IPS-NIHi11 (cell line): ENCODE results near the gene KDF1.
A peak's percentile ranks its signal among the peaks of the same experiment; 100 is the strongest.

ENCODE experiments used
- DNase-seq: peaks from one replicate; pipeline ENCODE4 v3.0.0; 2012; ENCODE audit warnings: mixed read lengths, low spot score

The KDF1 gene, protein sequence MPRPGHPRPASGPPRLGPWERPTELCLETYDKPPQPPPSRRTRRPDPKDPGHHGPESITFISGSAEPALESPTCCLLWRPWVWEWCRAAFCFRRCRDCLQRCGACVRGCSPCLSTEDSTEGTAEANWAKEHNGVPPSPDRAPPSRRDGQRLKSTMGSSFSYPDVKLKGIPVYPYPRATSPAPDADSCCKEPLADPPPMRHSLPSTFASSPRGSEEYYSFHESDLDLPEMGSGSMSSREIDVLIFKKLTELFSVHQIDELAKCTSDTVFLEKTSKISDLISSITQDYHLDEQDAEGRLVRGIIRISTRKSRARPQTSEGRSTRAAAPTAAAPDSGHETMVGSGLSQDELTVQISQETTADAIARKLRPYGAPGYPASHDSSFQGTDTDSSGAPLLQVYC

DNA sequence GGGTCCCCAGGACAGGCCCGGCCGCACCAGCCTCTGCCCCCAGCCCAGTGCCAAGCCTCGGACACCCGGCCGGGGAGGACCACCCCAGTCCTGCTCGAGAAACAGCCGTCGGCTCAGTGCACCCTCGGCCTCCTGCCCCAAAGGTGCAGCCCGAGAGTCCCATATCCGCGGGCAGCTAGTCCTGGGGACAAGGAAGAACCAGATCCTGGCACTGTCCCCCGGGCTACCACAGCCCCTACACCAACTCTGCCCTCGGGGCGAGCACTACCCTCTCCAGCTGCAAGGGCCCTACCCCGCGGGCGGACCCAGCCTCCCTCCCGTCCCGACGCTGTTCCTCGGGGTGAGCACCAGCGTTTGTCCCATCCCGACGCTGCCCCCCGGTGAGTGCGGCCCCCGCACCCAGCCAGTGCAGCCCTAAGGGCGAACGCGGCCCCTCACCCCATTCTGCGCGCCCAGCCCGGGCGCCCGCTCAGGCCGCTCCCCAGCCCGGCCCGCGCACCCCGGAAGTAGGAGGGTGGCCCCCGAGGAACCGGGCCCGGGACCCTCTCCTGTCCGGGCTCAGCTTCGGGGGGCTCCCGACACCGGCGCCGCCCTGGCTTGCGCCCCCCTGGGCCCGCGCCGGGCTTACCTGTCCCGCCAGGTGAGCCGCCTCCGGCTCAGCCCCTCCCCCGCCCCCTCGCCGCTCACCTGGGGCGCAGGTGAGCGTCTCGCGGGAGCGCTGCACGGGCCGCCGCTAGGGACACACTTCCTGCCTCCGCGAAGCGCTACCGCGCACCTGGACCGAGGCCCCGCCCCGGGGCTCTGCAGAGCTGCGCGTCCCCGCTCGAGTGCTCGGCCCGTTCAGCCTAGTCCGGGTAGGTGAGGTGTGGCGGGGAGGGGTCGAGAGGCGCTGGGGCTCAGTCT is at the start of gene KDF1:
TSS of gene KDF1 (minus strand) at position 747 of the 903 bp plus-strand sequence. CDS start 8,088 bp downstream, outside the sequence.
- peak; percentile 95 for DNase-seq

GRCh38 chr1:27009601-27010197 is 49.4 kb upstream of the KDF1 start:
- DNase-seq: no peak

GRCh38 chr1:27007909-27008582 is 47.8 kb upstream of the KDF1 start:
- peak; percentile 50 for DNase-seq

DNA sequence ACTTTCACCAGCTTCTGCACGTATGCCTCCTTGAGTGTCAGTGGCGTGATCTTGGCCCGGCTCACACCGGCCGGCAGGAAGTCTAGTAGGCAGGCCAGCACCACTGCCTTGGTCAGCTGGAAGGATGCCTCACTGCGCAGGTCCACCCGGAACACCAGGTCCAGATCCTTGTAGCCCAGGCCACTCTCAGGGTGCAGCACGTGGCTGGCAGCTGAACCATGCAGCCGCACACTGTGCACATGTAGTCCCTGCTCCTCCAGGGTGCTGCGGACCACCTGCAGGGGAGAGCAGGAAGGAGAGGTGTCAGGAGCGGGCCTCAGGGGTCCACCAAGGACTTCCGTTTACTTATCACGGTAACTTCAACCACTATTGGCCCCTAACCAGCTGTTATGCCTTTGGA is 46.4 kb upstream of the KDF1 start:
- no peak for DNase-seq

DNA sequence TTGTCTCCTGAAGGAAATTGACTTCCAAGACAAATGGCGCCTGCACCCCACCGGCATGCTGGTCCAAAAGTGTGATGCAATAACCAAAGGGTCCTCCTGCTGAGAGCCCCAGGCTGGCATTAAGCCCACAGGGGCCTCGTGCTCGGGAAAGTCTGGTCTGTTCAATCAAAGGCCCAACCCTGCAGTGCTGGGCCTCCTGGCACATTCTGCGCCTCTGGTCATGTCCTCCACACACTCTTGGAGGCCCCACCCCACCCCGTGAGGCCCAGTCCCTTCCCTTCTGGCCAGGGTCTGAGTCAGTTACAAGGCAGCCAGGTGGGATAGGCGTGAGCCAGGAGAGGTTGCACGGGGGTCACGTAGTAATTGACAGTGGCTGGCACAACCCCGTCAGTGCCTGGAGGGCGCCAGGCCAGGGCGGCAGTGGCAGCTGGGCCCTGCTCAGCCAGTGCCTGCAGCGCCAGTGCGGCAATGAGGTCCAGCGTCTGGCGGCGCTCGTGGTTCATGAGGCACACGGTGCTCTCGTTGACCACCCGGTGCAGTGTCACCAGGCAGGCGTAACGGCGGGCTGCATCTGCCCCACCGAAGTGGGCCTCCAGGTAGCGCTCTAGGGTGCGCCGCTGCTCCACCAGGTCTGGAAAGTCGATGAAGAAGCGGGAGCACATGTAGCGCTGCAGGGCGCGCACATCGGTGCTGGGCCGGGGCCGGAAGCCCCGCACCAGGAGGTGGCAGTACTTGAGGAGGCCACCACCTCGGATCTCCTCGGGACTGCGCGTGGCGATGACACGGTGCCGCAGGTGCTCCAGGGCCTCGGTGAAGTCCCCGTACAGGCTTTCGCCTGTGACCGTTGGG is 45.6 kb upstream of the KDF1 start:
- no peak for DNase-seq

- DNase-seq: no peak
Measured at GRCh38 chr1:27005166-27005530, 44.9 kb upstream of the KDF1 start.

DNA sequence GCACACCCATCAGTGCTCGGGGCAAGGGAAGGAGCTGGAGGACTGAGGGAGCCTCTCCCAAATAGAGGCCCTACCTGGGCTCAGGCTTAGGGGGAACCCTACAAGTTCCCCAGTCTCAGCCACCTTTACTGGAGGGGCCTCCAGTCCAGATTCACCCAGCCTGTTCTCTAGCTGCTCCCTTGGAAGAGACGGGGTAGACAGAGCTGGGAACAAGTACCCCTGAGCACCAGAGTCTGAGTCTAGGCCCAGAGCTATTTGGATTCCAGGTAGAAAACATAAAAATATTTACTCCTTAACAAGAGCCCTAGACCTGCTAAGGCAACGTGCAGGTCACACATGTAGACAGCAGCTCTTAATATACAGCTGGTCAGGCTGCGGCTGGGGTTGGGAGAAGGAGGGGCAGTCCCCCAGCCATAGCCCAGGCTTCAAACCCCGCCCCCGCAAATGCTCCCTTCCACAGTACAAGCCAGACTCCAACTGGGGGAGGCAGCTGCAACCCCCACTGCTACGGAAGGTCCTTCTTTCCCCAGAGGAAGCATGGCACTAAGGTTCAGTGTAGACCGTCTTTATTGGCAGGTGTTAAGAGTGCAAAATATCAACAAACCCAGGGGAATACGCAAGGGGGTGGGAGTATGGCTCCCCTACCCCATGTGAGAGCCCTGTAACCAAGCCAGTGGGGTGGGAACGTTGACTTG is 44.4 kb upstream of the KDF1 start:
- no peak for DNase-seq

DNA sequence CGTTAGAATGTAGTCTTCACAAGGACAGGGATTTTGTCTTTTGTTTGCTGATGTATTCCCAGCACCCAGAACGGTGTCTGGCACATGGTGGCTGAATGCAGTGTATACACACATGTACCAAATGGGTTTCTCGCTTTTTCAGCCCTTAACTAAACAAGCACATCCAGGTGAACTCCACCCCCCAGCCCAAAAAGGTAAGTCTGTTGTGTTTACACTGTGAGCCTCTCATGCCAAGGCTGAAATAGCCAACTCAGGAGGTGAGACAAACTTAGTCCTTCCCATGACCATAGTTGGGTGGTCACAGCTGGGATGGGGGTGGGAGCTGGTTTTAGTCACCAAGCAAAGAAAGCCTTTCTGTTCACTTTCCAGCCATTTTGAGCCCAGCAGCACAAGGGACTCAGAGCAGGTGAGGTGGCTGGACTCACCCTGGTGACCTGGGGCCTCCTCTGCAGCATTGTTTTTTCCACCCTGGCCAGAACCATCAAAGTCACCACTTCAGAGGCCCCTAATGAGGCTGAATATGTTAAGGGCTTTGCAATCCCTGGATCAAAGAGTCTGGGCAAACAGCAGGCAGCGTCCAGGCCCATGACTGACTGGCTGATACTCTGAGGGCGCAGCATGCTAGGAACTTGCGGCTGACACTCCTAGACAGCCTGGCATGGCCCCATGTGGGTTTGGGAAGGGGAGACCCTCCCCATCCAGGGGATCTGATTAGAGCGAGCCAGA is 43.6 kb upstream of the KDF1 start:
- DNase-seq: no peak

DNA sequence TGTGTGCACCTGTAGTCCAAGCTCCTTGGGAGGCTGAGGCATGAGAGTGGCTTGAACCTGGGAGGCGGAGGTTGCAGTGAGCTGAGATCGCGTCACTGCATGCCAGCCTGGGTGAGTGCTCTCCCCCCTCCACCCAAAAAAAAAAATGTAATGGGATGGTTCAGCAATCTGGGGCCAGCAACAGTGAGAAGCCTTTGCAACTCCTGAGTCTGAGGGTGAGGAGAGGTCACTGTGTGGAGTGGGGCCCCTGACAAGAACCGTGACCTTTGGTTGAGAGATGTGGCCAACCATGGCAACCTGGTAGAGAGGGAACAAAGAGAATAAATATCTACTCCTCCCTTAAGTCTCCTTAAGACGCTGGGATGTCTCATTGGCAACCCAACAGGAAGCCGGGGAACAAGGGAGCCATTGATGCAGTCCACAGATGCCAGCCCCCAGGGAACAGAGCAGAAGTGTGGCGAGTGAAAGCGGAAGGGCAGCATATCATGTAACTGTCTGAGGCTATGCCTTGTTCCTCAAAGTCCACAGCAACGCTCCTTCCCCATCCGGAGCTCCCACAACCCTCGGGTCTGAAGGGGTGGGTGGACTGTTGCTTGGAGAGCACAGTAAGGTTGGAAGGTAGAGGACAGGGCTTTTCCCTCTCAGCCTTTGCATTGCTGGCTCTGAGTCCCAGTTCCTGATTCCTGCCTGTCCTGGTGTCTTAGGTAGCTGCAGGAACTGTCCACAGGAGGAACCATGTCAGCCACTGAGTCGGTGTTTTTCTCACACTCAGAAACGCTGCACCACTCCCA is 41.5 kb upstream of the KDF1 start:
- no peak for DNase-seq

DNA sequence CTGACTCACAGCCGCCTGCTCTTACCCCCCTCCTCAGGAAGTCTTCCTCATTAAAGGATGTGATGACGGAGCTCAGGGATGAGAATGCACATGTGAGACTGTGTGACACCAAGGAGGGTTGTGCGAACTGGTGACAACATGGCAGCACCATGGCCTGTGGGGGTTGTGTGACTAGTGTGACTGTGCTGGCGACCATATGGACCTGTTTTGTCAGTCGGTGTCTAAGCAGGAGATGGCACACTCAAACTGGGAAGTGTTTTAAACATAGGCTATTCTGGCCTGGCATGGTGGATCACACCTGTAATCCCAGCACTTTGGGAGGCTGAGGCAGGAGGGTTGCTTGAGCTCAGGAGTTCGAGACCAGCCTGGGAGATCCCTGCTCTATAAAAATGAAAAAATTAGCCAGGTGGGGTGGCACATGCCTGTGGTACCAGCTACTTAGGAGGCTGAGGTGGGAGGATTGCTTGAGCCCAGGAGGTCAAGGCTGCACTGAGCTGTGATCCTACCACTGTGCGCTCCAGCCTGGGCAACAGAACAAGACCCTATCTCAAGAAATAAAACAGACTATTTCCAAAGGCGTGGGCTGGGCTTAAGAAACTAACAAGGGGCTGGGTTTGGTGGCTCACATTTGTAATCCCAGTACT is 40.7 kb upstream of the KDF1 start:
- no peak for DNase-seq

GRCh38 chr1:27000090-27000816 is 40.0 kb upstream of the KDF1 start:
- DNase-seq: no peak

DNA sequence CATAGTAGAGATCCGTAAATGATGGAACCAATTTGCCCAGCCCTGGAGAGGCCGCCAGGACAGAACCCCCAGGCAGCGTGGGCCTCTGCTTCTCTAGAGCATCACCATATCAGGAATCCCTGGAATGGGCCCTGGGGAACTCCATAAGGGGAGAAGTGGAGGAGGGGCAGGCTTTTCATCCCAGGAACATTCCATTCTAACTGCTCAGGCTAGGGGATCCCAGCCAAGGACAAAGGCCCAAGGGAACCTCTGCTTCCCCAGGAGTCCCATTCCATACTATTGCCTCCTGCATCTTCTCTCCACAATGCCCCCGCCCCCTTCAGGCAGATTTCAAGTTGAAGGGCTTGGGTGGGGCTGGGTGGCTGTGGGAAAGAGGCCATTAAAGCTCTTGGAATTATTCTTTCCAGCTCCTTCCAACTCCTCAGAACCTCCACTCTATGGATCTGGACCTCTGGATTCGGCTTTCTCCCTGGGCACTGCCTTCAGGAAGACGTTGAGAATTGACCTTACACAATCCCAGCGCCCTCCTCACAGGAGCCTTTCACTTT is 39.2 kb upstream of the KDF1 start:
- DNase-seq: peak; percentile 72

- no peak for DNase-seq
Measured at GRCh38 chr1:26998429-26999300, 38.4 kb upstream of the KDF1 start.

GRCh38 chr1:26996665-26997064 is 36.4 kb upstream of the KDF1 start:
- DNase-seq: no peak

DNA sequence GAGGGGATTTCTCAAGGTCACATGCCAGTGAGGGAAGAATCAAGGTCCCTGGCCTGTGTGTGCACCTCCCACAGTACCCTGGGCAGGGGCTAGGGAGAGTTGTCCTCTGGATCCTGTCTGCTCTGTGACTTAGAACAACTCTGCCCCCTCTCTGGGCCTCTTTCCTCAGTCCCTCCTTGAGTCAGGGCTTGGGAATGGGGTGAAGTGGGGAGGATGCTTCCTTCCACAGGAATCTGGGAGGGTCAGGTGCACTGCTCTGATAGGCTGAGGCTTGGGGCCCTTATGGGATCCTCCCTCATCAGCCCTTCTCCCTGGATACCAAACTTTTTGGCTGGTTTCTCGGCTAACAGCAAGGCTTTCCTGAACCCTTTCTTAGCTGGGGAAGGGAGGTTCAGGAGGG is 35.8 kb upstream of the KDF1 start:
- no peak for DNase-seq

DNA sequence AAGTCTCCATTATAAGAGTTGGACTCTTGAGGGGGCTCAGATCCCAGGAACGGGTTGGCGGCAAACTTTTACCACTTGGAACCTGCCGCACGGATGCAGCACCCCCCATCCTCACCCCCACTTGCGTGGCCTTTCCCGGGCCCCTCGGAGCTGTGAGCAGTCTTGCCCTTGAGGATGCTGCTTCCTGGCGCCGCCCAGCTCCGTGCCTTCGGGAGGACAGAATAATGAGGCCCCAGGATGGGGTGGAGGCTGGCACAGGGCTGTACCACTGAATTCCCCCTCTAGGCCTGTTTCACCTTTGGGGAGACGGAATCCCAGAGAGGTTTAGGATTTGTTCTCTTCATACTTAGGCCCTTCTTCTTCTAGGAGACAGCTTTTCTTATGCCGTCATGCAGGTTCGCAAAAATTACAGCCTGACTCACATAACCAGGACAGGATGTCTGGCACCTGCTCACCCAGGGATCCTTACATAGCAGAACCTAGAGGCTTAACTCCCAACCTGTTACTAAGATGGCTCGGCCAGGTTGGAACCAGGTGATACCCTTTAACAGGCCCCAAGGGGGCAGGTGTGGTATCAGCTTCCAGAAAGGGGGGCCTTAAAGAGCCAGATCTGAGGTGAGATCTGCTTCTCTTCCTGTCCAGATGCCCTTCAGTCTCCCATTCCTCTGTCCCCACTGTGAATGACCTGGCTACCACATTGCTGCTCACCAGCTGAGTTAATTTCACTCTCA is 34.7 kb upstream of the KDF1 start:
- no peak for DNase-seq
